ENCODE measurements around the gene ZC3H18.

- TF ChIP-seq CTCF (IDR thresholded peaks at IDR 0.05) (no peak), POLR2A (IDR thresholded peaks at IDR 0.05) (peak in 1 of 2 donors; percentile 53), POLR2AphosphoS5 (IDR thresholded peaks at IDR 0.05; ENCODE audit: insufficient read depth in 1 of 2, low read depth in 1 of 2) (peak; percentile 86 to 90)
Observed at GRCh38 chr16:88662843-88663606, 92.8 kb downstream of the ZC3H18 start, which contains the start of gene MVD.
